Tibial artery (tissue), 4 donors: Measurements from ENCODE around the gene TMEM88.

Experiments
- DNase-seq, 2 donors: peaks; one replicate each; pipeline ENCODE4 v3.0.0-alpha.2; 2019
- H3K27ac ChIP-seq, 2 donors: fragments of 200-600 bp; sonication (generic) in 1 of 2; 1 replicate in 1 of 2; 2 replicates in 1 of 2; pipeline ENCODE4 v1.5.1; 2018 to 2019; ENCODE audit warnings: mild to moderate bottlenecking in 1 of 2
- H3K27me3 ChIP-seq, 2 donors: fragments of 200-600 bp; sonication (generic) in 1 of 2; one replicate each; pipeline versions ENCODE4 v1.5.1 to v1.6.0; 2016 to 2019
- H3K36me3 ChIP-seq, 3 donors: fragments of 200-600 bp; sonication (generic) in 2 of 3; one replicate each; pipeline ENCODE4 v1.5.1; 2016 to 2019; ENCODE audit warnings: mild to moderate bottlenecking in 2 of 3
- H3K4me1 ChIP-seq, 4 donors: fragments of 200-600 bp; sonication (generic) in 2 of 4; 1 replicate in 3 of 4; 2 replicates in 1 of 4; pipeline ENCODE4 v1.5.1; 2016 to 2019
- H3K4me3 ChIP-seq, 2 donors: fragments of 200-600 bp; sonication (generic) in 1 of 2; 1 replicate in 1 of 2; 2 replicates in 1 of 2; pipeline ENCODE4 v1.5.1; 2018 to 2019; ENCODE audit warnings: mild to moderate bottlenecking in 2 of 2
- H3K9me3 ChIP-seq, 3 donors: fragments of 200-600 bp; sonication (generic) in 1 of 3; one replicate each; pipeline ENCODE4 v1.5.1; 2016 to 2019
- intact Hi-C: fragments of 100-400 bp; cut with DNase I; formaldehyde crosslinking; loops from one replicate; pipeline ENCODE4 v1.15.0; 2023; ENCODE audit warnings: low total_unique reads
- TF ChIP-seq, protein P1 (sequence below), 2 experiments: fragments of 200-600 bp in 1 of 2; fragments of 450-650 bp in 1 of 2; IDR thresholded peaks; one replicate each; pipeline ENCODE4 v1.5.1; 2017 to 2019; ENCODE audit warnings: antibody characterized with exemption in 2 of 2, mild to moderate bottlenecking in 1 of 2, moderate library complexity in 1 of 2

The TMEM88 gene

DNA sequence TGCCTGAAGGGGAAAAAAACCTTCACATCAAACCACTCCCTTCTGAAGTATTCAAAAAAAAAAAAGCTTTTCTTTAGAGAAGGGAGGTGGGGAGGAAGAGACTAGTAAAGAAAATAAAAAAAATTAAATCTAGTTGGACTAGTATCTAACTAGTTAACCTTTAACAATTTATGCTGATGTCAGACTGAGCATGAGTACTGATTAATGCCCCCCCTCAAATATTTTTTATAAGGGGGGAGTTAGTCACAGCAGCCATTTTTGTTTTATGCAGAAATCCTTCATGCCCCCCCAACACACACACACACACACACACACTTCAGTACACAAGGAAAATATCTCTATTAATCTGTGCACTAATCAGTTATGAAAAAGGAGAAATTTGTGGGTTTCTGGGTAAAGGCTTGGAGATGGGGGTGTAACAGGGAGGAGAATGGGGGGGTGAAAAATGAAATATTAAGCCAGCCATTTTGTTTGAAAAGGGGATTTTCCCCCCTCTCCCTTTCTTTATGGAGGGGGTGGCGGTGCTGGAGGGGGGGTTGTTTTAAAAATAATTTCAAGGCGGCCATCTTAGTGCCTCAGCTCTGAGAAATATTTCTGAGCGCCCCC, 29.0 kb downstream of the TMEM88 start:
- Histone ChIP-seq H3K4me1 (peaks cover 10 to 42% (median 32%) of the 10 kb centered on the region in 4 donors), H3K4me3 (peak overlapping the region; percentile 62 to 66), H3K36me3 (peaks cover 0 to 16% (median 0%) of the 10 kb centered on the region in 3 donors), H3K9me3 (no peaks in the 10 kb centered on the region), H3K27me3 (peaks cover 0 to 22% of the 10 kb centered on the region in 2 donors), H3K27ac (peak overlapping the region; percentile 58 to 80)
- no peak for DNase-seq
- intact Hi-C loops: no loop called here
- TF ChIP-seq, protein P1, sequence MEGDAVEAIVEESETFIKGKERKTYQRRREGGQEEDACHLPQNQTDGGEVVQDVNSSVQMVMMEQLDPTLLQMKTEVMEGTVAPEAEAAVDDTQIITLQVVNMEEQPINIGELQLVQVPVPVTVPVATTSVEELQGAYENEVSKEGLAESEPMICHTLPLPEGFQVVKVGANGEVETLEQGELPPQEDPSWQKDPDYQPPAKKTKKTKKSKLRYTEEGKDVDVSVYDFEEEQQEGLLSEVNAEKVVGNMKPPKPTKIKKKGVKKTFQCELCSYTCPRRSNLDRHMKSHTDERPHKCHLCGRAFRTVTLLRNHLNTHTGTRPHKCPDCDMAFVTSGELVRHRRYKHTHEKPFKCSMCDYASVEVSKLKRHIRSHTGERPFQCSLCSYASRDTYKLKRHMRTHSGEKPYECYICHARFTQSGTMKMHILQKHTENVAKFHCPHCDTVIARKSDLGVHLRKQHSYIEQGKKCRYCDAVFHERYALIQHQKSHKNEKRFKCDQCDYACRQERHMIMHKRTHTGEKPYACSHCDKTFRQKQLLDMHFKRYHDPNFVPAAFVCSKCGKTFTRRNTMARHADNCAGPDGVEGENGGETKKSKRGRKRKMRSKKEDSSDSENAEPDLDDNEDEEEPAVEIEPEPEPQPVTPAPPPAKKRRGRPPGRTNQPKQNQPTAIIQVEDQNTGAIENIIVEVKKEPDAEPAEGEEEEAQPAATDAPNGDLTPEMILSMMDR (IDR thresholded peaks at IDR 0.05): no peak

DNA sequence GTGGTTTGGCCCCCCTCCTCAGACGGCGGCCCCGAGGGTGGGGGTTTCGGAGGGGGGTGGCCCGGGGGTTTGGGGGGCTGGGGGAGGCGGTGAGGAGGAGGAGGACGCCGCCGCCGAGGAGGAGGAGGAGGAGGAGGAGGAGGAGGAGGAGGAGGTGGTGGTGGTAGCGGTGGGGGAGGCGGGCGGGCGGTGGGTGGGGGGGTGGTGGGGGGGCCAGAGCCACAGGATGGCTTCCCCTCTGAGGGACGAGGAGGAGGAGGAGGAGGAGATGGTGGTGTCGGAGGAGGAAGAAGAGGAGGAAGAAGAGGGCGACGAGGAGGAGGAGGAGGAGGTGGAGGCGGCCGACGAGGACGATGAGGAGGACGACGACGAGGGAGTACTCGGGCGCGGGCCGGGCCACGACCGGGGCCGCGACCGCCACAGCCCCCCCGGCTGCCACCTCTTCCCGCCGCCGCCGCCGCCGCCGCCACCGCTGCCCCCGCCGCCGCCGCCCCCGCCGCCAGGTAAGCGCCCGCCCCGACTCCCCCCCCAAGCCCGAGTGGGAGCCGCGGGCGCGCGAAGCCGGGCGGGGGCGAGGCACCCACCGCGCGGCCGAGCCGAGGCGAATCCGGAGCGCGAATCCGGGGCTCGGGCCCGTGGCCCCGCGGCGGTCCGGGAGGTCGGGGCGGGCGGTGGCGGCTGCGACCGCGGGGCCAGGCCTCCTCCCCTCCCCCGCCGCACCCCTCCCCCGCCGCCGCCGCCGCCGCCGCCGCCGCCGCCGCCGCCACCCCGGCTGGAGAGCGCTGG, 29.9 kb downstream of the TMEM88 start:
- DNase-seq: no peak
- Histone ChIP-seq H3K27me3 (peaks cover 0 to 22% of the 10 kb centered on the region in 2 donors), H3K36me3 (peaks cover 0 to 14% (median 0%) of the 10 kb centered on the region in 3 donors), H3K9me3 (no peaks in the 10 kb centered on the region), H3K4me1 (peaks cover 15 to 50% (median 41%) of the 10 kb centered on the region in 4 donors), H3K4me3 (peak overlapping the region; percentile 62 to 66), H3K27ac (peak overlapping the region; percentile 80 to 82)
- TF ChIP-seq, protein P1 (IDR thresholded peaks at IDR 0.05): no peak
- intact Hi-C loops: no loop called here

DNA sequence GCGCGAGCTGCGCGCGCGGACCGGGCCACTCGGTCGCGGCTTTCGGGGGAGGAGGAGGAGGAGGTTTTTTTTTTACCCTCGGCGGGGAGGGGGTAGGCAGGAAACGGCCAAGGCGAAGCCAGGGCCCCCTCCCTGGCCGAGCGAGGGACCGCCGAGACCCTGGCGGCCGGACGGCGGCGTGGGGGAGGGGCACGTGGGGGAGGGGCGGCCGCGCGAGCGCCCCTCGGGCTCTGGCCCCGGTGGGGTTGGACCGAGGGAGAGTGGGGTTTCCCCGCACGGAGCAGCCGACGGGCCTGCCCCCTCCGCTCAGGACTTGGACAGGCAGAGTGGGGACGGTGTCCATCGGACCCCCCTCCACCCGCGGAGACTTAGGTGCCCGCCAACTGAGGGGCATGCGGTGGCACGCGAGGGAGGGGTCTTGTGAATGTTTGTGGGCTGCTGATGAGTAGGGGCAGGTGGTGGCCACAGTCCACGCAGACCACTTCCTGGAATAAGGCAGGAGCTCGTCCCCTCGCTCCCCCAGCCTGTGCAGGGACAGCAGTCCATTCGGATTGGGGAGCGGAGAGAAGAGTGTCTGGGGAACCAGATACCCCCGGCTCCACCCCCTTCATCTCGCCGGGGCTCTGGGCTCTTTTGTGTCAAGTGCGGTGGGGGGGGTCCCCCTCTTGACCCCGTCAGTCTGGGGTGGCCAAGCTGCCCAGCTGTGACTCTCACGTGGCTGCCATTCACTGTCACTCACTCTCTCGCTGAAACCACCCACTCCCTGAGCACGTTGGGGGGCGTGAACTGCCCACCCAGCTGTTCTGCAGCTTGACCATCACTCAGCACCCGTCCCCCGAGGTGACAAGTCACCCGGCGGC, 30.7 kb downstream of the TMEM88 start:
- Histone ChIP-seq H3K9me3 (no peaks in the 10 kb centered on the region), H3K27ac (peak overlapping the region; percentile 80 to 82), H3K27me3 (peaks cover 0 to 22% of the 10 kb centered on the region in 2 donors), H3K4me3 (peak overlapping the region; percentile 62 to 66), H3K36me3 (peaks cover 0 to 11% (median 0%) of the 10 kb centered on the region in 3 donors), H3K4me1 (peaks cover 15 to 52% (median 44%) of the 10 kb centered on the region in 4 donors)
- peak; percentile 45 to 73 for DNase-seq
- intact Hi-C loops: no loop called here
- TF ChIP-seq, protein P1 (IDR thresholded peaks at IDR 0.05): no peak

DNA sequence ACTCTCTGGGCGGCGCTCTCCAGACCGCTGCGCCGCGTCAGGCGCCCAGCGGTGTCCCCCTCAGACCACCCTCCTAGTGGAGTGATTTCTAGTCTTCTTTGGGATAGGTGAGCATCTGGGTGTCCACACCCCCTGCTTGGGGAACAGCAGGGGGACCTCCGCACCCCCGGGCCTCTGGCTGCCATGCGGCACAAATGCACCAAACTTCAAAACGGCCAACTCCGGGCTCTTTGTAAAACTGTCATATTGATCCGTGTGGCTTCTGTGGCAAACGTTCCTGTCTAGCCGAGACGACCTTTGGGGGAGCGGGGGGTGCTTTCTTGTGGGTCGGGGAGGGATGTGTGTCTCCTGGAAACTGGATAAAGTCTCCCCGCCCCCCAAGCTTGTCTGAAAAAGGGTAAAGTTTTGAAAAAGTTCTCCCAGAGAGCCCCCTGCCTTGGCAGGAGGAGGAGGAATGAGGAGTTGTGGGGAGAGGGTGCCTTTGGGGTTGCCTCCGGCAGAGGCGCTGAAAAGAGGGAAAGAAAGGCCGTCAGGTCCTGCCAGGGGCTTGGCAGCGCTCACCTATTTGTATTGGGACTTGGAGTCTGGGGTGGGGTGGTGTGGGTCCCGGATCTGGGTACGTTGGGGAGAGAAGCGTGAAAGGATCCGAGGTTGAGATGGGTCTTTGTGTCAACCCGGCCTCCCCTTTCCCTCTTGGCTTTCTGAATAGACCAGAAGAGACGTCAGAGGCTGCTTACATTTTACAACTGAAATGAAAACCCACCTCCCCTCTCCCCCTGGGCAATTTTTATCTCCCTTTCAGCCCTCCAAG, 31.6 kb downstream of the TMEM88 start:
- TF ChIP-seq, protein P1 (IDR thresholded peaks at IDR 0.05): no peak
- Histone ChIP-seq H3K4me1 (peaks cover 15 to 49% (median 44%) of the 10 kb centered on the region in 4 donors), H3K27me3 (peaks cover 0 to 22% of the 10 kb centered on the region in 2 donors), H3K27ac (peak overlapping the region; percentile 80 to 82), H3K9me3 (no peaks in the 10 kb centered on the region), H3K36me3 (peaks cover 0 to 12% (median 8%) of the 10 kb centered on the region in 3 donors), H3K4me3 (peak overlapping the region; percentile 62 to 66)
- intact Hi-C loops: no loop called here
- peak in 1 of 2 donors; percentile 30 for DNase-seq
